ENCODE data around the gene GRHPR.

The GRHPR gene

GRCh38 chr9:37480759-37481158 is 58.3 kb downstream of the GRHPR start:
- no peak for DNase-seq (ENCODE audit: low read depth in 2 of 2)

- peak; percentile 89 to 93 for DNase-seq (ENCODE audit: low read depth in 2 of 2)
Observed at GRCh38 chr9:37485389-37486255, 63.1 kb downstream of the GRHPR start, which contains the start of gene POLR1E. POLR1E (plus strand) TSS chr9:37485948; CDS start chr9:37486048, 100 bp downstream.

GRCh38 chr9:37486256-37486615 is 63.7 kb downstream of the GRHPR start:
- DNase-seq (ENCODE audit: low read depth in 2 of 2), result no peak

All from stimulated activated CD8-positive, alpha-beta memory T cell treated with anti-CD3 and anti-CD28 coated beads, Interleukin-7, amount 100 ng/mL, for 4 hours (primary cell).